Fibroblast of lung (primary cell): ENCODE measurements around the gene DAB1.

Experiments
- CTCF ChIP-seq, 2 donors: IDR thresholded peaks in 1 of 2; conservative IDR thresholded peaks in 1 of 2; 1 replicate in 1 of 2; 2 replicates in 1 of 2; pipeline ENCODE4 v1.5.1; 2011 to 2012; ENCODE audit warnings: low read length in 2 of 2, control low read depth in 1 of 2, inconsistent platforms in 1 of 2, low read depth in 1 of 2, mild to moderate bottlenecking in 1 of 2
- EZH2 ChIP-seq: IDR thresholded peaks from 2 replicates; pipeline ENCODE4 v1.5.1; 2012; ENCODE audit warnings: low read length, control low read depth, mild to moderate bottlenecking; ENCODE audit errors: missing control alignments

GRCh38 chr1:56977910-56978309, 445.9 kb downstream of the DAB1 start:
- TF ChIP-seq CTCF (conservative IDR thresholded peaks at IDR 0.05 in 1 of 2, IDR thresholded peaks at IDR 0.05 in 1 of 2; ENCODE audit: low read depth in 1 of 2, low read length in 2 of 2) (peak in 1 of 2 donors; percentile 13), EZH2 (no peak)
